Keratinocyte (primary cell): ENCODE results near the gene GP9. TPM values are rescaled to one million over a fixed set of nuclear protein-coding genes. Genes with fewer than 3 reads are reported as not detected.

Experiments used
- DNase-seq: peaks from one replicate; pipeline ENCODE4 v3.0.0-alpha.2; 2011; ENCODE audit warnings: low read depth, missing footprints, low spot score
- FAIRE-seq: peaks from 2 replicates; lab custom pipeline; 2011; peaks lifted over from hg19 to GRCh38; lab: Jason Lieb, UNC
- H2AFZ ChIP-seq: 2 replicates; pipeline ENCODE4 v1.6.0; 2012; ENCODE audit warnings: low read length, control low read depth, inconsistent platforms; ENCODE audit not compliant: control insufficient read depth
- H3K27ac ChIP-seq: 2 replicates; pipeline ENCODE4 v1.5.1; 2011; ENCODE audit warnings: low read length; ENCODE audit not compliant: control insufficient read depth, insufficient read depth
- H3K27me3 ChIP-seq: 3 replicates; pipeline ENCODE4 v1.6.0; 2011; ENCODE audit warnings: low read length; ENCODE audit not compliant: control insufficient read depth, insufficient read depth; ENCODE audit errors: extremely low read depth
- H3K36me3 ChIP-seq, 2 experiments: 2 replicates in 1 of 2; 3 replicates in 1 of 2; pipeline ENCODE4 v1.5.1; 2011; ENCODE audit warnings: low read length in 2 of 2, mild to moderate bottlenecking in 1 of 2; ENCODE audit not compliant: control insufficient read depth in 2 of 2, insufficient read depth in 2 of 2; ENCODE audit errors: extremely low read depth in 1 of 2
- H3K4me1 ChIP-seq: 3 replicates; pipeline ENCODE4 v1.5.1; 2011; ENCODE audit warnings: low read length; ENCODE audit not compliant: control insufficient read depth, insufficient read depth; ENCODE audit errors: extremely low read depth
- H3K4me2 ChIP-seq: 3 replicates; pipeline ENCODE4 v1.6.0; 2011; ENCODE audit warnings: low read depth, low read length; ENCODE audit not compliant: control insufficient read depth, insufficient read depth; ENCODE audit errors: extremely low read depth
- H3K4me3 ChIP-seq, 3 experiments: fragments of 200-600 bp in 1 of 3; sonication (generic) in 1 of 3; 2 replicates in 2 of 3; 3 replicates in 1 of 3; pipeline ENCODE4 v1.5.1; 2011 to 2016; ENCODE audit warnings: low read length in 3 of 3, mild to moderate bottlenecking in 3 of 3, control low read depth in 2 of 3, inconsistent platforms in 1 of 3, low read depth in 1 of 3, mixed read lengths in 1 of 3, mixed run types in 1 of 3, moderate library complexity in 1 of 3; ENCODE audit not compliant: control insufficient read depth in 2 of 3, insufficient read depth in 2 of 3; ENCODE audit errors: extremely low read depth in 1 of 3
- H3K79me2 ChIP-seq: 2 replicates; pipeline ENCODE4 v1.6.0; 2012; ENCODE audit warnings: low read length; ENCODE audit not compliant: control insufficient read depth, insufficient read depth
- H3K9ac ChIP-seq: 3 replicates; pipeline ENCODE4 v1.6.0; 2011; ENCODE audit warnings: low read length; ENCODE audit not compliant: control insufficient read depth, insufficient read depth; ENCODE audit errors: extremely low read depth
- H3K9me1 ChIP-seq: 3 replicates; pipeline ENCODE4 v1.6.0; 2011; ENCODE audit warnings: low read length; ENCODE audit not compliant: control insufficient read depth, insufficient read depth; ENCODE audit errors: extremely low read depth
- H3K9me3 ChIP-seq: 2 replicates; pipeline ENCODE4 v1.5.1; 2012; ENCODE audit warnings: low read depth, low read length; ENCODE audit not compliant: control insufficient read depth
- H4K20me1 ChIP-seq: 3 replicates; pipeline ENCODE4 v1.6.0; 2011; ENCODE audit warnings: low read length; ENCODE audit not compliant: control insufficient read depth, insufficient read depth; ENCODE audit errors: extremely low read depth
- EZH2 ChIP-seq: IDR thresholded peaks from one replicate; pipeline ENCODE4 v1.6.1; 2012; ENCODE audit warnings: inconsistent platforms, mild to moderate bottlenecking, low read length, moderate library complexity
- dilution Hi-C: fragments of 300-500 bp; cut with MboI; formaldehyde crosslinking; loops from one replicate; pipeline ENCODE4 v1.7.0; 2020; ENCODE audit warnings: low sequenced_read_pairs; ENCODE audit not compliant: extremely low pct_ligation_motif_present
- polyA plus RNA-seq, 5 experiments: library from polyadenylated mRNA; depleted of rRNA in 3 of 5; stranded (reverse) in 3 of 5; stranded (forward) in 1 of 5; unstranded in 1 of 5; fragments of >200 nt; gene quantifications; 1 replicate in 1 of 5; 2 replicates in 3 of 5; 3 replicates in 1 of 5; pipeline versions ENCODE4 v1.2.1 to v1.2.3, GENCODE V29; 2011 to 2012; ENCODE audit warnings: missing spikeins in 2 of 5, low read depth in 1 of 5, low replicate concordance in 1 of 5
- TF ChIP-seq, protein P1 (sequence below), 3 experiments: IDR thresholded peaks in 1 of 3; conservative IDR thresholded peaks in 1 of 3; optimal IDR thresholded peaks in 1 of 3; 2 replicates in 2 of 3; 3 replicates in 1 of 3; pipeline versions ENCODE3 to v1.5.1; 2011; ENCODE audit warnings: low read length in 3 of 3, mild to moderate bottlenecking in 3 of 3, moderate library complexity in 2 of 3, control low read depth in 1 of 3, inconsistent platforms in 1 of 3; ENCODE audit not compliant: insufficient read depth in 2 of 3; ENCODE audit errors: extremely low read depth in 1 of 3

GP9 gene
- polyA plus RNA-seq, 1 donor (not counting 4 experiments of a cell fraction or from before 2014, with no cell fraction given) = not detected

DNA sequence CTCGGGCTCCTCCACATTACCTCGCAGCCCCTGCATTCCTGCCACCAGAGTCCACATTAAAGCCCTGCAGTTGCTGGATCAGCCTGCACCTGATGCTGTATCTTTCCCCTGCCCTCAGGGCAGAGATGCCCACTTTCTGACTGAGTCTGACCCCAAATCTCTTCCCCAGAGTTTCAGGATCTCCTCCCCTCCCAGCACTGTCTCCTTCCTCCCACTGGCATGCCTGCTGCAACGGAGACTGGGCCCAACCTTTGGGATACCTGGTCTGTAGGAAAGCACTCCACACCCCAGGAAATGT, 20.6 kb upstream of the GP9 start:
- no peak overlapping the region for H3K9ac ChIP-seq
- H3K9me3 ChIP-seq = no peaks in the 10 kb centered on the region
- no peaks in the 10 kb centered on the region for H3K9me1 ChIP-seq
- no peaks in the 10 kb centered on the region for H3K36me3 ChIP-seq
- TF ChIP-seq, protein P1, sequence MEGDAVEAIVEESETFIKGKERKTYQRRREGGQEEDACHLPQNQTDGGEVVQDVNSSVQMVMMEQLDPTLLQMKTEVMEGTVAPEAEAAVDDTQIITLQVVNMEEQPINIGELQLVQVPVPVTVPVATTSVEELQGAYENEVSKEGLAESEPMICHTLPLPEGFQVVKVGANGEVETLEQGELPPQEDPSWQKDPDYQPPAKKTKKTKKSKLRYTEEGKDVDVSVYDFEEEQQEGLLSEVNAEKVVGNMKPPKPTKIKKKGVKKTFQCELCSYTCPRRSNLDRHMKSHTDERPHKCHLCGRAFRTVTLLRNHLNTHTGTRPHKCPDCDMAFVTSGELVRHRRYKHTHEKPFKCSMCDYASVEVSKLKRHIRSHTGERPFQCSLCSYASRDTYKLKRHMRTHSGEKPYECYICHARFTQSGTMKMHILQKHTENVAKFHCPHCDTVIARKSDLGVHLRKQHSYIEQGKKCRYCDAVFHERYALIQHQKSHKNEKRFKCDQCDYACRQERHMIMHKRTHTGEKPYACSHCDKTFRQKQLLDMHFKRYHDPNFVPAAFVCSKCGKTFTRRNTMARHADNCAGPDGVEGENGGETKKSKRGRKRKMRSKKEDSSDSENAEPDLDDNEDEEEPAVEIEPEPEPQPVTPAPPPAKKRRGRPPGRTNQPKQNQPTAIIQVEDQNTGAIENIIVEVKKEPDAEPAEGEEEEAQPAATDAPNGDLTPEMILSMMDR (optimal IDR thresholded peaks at IDR 0.05 in 1 of 3, IDR thresholded peaks at IDR 0.05 in 1 of 3, conservative IDR thresholded peaks at IDR 0.05 in 1 of 3; ENCODE audit: extremely low read depth in 1 of 3, insufficient read depth in 2 of 3, low read length in 3 of 3) = no peak
- no peak for TF ChIP-seq EZH2
- peaks cover 21% of the 10 kb centered on the region for H3K27me3 ChIP-seq
- no peak for DNase-seq
- no peak for FAIRE-seq
- H4K20me1 ChIP-seq = no peaks in the 10 kb centered on the region
- H3K4me3 ChIP-seq = no peak overlapping the region
- H3K4me1 ChIP-seq = no peaks in the 10 kb centered on the region
- no peak overlapping the region for H3K4me2 ChIP-seq
- H3K79me2 ChIP-seq = no peaks in the 10 kb centered on the region
- H2AFZ ChIP-seq = no peak overlapping the region
- no peak overlapping the region for H3K27ac ChIP-seq
- dilution Hi-C loops = no loop called here

DNA sequence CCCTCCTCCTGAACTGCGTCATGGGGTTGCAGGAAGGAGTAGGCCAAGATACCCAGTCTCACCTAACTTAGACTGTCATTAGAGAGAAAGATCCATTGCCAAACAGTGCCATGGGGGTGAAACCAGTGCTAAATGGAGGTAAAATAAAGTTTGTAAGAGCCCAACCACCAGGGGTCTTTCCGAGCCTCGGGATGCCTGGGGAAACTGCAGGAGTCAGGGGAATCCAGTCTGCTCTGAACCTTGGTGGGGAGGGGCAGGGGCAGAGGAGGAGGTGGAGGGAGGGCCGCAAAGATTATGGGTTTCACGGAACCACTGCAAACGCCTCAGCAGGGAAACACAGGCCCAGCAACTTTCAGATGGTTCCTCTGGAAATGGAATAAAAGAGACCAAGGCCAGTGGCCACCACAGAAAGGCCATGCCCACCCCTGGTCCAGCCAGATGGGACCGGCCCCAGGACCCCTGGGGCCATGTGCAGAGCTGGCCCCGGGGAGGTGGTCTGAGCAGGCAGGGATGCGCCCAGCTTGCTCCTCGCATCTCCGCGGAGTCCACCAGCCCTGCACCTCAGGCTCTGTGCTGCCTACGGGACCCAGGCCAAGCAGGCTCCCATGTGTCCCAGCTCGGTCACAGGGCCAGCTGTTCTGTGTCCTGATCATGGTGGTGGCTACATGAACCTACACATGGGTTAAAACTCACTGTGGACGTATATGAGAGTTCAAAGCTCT, 19.8 kb upstream of the GP9 start:
- Histone ChIP-seq H3K4me2 (no peak overlapping the region), H4K20me1 (no peaks in the 10 kb centered on the region), H3K27ac (no peak overlapping the region), H3K9me1 (no peaks in the 10 kb centered on the region), H3K9ac (no peak overlapping the region), H3K9me3 (no peaks in the 10 kb centered on the region), H3K36me3 (no peaks in the 10 kb centered on the region), H3K79me2 (no peaks in the 10 kb centered on the region), H3K4me3 (no peak overlapping the region), H3K27me3 (peaks cover 27% of the 10 kb centered on the region), H2AFZ (no peak overlapping the region), H3K4me1 (no peaks in the 10 kb centered on the region)
- dilution Hi-C loops = no loop called here
- DNase-seq = no peak
- TF ChIP-seq, protein P1 (optimal IDR thresholded peaks at IDR 0.05 in 1 of 3, IDR thresholded peaks at IDR 0.05 in 1 of 3, conservative IDR thresholded peaks at IDR 0.05 in 1 of 3; ENCODE audit: extremely low read depth in 1 of 3, insufficient read depth in 2 of 3, low read length in 3 of 3) = no peak
- TF ChIP-seq EZH2 = no peak
- FAIRE-seq = no peak
